ENCODE data around the gene LZTS3.

LZTS3 gene

GRCh38 chr20:3199206-3199605 is 25.9 kb upstream of the LZTS3 start:
- H3K4me3 ChIP-seq (ENCODE audit: low read length), result no peak overlapping the region
- no peak for TF ChIP-seq CTCF (conservative IDR thresholded peaks at IDR 0.05; ENCODE audit: low read length)

GRCh38 chr20:3195590-3196237 is 22.4 kb upstream of the LZTS3 start:
- no peak for DNase-seq (ENCODE audit: low read depth)
- no peak for TF ChIP-seq CTCF (conservative IDR thresholded peaks at IDR 0.05; ENCODE audit: low read length)
- H3K4me3 ChIP-seq (ENCODE audit: low read length), result no peak overlapping the region

More at GRCh38 chr20:3199206-3199605, 25.9 kb upstream of the LZTS3 start:
- DNase-seq (ENCODE audit: low read depth), result no peak

DNA sequence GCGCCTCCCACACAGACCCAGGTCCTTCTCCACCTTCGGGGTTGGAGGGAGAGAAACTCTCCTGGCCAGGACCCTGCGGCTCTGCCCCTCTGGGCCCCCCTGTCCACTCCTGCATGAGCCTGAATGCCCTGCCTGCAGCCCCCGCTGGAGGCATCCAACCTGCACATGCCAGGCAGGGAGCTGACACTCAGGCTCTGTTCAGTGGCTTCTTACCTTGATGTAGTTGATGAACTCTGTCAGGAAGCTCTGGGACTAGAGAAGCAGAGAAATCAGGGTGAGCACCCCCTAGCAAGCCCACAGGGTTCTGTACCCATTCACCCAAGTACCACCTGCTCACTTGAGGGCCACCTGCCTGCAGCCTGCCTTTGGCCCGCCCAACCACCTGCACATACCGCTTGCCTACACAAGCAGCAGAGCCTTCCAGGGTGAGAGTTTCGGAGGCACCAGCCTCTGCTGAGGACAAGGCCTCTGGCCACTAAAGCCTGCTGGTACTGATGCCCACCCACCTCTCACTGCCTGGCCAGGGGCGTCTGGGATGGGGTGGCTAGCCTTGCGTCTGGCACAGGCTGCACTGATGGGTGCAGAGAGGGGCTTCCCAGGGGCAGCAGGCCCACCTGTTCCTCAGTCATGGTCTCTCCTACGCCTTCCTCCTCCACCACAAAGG is 21.4 kb upstream of the LZTS3 start:
- H3K4me3 ChIP-seq (ENCODE audit: low read length), result no peak overlapping the region
- TF ChIP-seq CTCF (conservative IDR thresholded peaks at IDR 0.05; ENCODE audit: low read length), result no peak
- no peak for DNase-seq (ENCODE audit: low read depth)

- no peak for DNase-seq (ENCODE audit: low read depth)
- no peak for TF ChIP-seq CTCF (conservative IDR thresholded peaks at IDR 0.05; ENCODE audit: low read length)
- no peak overlapping the region for H3K4me3 ChIP-seq (ENCODE audit: low read length)
Measured at GRCh38 chr20:3193806-3194616, 20.7 kb upstream of the LZTS3 start.

DNA sequence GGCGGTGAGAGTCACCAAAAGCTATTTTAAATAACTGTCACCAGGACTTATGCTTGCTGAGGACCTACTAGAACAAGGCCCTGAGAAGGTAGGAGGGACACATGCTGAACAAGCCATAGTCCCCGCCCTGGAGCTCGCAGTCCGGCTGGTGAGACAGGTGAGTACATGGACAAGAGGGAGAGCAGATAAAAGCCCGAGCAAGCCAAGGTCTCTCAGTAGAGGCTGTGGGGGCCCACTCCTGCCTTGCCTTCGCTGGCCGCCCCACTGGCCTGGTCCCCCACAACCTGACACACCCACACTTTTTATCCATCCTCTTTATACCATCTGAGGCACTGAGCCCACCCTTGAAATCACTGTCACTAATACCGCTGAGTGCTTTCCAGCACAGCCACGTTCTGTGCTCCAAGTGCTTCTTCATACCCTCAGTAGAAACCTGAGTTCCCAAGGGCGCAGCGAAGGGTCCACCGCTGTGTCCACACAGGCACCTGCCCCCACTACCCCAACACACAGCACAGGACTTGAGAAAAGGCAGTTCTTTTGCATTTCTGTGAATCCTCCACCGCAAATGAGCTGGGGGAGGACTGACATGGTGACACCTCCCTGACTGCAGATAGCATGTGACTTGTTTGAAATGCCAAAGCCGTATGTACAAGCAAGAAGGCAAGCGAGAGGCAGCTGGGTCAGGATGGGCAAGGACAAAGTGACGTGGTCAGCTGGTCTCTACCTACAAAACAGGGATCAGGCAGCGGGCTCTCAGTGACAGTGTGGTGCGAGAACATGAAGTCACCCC is 19.1 kb upstream of the LZTS3 start:
- DNase-seq (ENCODE audit: low read depth), result no peak
- no peak overlapping the region for H3K4me3 ChIP-seq (ENCODE audit: low read length)
- TF ChIP-seq CTCF (conservative IDR thresholded peaks at IDR 0.05; ENCODE audit: low read length), result no peak

GRCh38 chr20:3190681-3191111 is 17.3 kb upstream of the LZTS3 start:
- TF ChIP-seq CTCF (conservative IDR thresholded peaks at IDR 0.05; ENCODE audit: low read length), result no peak
- no peak overlapping the region for H3K4me3 ChIP-seq (ENCODE audit: low read length)
- no peak for DNase-seq (ENCODE audit: low read depth)
